GM20431 (cell line): ENCODE data around the gene CAMKK2.
"Not testable (repeated sequence)": the region's sequence is repeated elsewhere in the genome, so short reads cannot be mapped to it uniquely, and the experiment has no call there.

ENCODE experiments used
- in situ Hi-C: fragments of 300-500 bp; cut with MseI, MboI; formaldehyde crosslinking; loops from one replicate; pipeline ENCODE4 v1.15.0; 2020; ENCODE audit warnings: low sequenced_read_pairs; ENCODE audit not compliant: unreplicated experiment

CAMKK2 gene

DNA sequence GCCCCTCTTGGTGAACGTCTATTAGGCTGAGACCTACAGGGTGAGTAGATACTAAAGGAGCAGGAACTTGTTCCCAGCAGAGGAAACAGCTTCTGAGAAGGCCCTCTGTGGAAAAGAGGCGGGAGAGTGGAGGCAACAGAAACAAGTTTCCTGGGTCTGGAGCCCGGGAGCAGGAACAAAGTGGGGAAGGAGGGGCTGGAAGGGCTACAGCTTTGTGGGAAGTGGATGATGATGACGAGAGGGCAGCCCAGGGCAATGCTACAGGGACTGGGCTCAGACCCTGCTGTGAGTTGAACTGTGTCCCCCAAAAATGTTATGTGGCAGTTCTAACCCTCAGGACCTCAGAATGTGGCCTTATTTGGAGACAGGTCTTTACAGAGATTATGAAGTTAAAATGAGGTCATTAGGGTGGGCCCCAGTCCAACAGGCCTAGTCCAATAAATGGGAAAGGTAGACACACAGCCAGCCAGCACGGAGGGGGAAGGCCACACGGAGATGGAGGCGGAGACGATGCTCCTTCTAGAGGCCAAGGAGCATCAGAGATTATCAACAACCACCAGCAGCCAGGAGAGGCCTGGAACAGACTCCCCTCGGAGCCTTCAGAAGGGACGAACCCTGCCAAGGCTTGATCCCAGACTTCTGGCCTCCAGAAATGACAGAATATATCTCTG lies 14.3 kb downstream of the CAMKK2 start:
- in situ Hi-C loops = no loop called here

DNA sequence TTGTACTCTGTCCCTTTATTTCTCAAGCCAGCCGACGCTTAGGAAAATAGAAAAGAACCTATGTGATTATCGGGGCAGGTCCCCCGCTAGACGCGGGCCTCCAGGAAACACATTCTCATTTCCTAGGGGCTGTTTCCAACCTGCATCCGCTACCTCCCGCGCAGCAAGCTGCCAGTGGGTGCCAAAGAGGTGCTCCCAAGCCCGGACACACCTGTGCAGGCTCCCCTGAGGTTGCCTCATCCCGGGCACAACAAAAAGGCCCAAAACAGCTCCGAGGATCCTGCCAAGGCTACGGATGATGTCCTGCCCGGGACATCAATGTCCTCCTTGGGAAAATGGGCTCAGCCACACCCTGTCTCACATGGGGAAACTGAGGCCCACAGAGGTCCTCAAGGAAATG lies 15.4 kb downstream of the CAMKK2 start:
- in situ Hi-C loops = not testable (repeated sequence)

DNA sequence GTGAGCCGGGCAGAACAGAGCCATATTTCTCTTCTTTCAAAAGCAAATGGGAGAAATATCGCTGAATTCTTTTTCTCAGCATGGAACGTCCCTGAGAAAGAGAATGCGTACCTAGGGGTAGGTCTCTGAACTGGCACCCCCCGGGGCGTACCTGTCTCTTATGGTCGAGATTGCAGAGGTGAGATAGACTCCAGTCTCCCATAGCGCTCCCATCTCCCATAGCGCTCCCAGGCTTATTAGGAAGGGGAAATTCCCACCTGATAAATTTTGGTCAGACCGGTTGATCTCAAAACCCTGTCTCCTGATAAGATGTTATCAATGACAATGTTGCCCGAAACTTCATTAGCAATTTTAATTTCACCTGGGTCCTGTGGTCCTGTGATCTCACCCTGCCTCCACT lies 16.0 kb downstream of the CAMKK2 start:
- in situ Hi-C loops = not testable (repeated sequence)

DNA sequence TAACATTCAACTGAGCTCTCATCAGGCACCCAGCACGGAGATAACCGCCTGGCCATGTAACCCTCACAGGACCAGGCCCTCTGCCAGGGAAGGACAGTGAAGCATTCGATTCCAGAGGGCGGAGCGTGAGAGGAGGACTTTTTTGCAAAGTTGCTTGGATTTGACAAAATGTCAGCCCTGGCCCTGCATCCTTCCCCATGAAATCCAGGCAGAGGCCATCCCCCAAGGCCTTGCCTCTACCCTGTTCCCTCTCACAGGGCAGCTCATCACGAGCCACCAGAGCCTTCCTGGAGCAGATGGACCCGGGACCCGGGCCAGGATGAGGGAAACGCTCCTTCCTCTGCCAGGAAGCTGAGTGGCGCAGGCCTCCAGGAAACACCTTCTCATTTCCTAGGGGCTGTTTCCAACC lies 17.0 kb downstream of the CAMKK2 start:
- in situ Hi-C loops = no loop called here

DNA sequence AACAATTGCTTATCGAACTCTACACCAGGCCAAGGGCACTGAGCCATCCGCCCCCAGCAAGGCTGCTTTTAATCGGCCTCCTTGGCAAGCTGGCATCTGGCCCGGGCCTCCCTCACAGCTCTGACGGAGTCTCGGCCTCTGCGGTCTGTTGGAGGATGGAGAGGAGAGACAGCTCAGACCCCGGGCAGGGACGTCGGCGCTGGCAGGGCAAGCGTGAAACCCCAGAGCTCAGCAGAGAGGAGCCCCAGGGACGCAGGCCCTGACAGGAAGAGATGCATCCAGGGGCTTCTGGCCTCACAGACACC lies 17.5 kb downstream of the CAMKK2 start:
- in situ Hi-C loops = no loop called here

DNA sequence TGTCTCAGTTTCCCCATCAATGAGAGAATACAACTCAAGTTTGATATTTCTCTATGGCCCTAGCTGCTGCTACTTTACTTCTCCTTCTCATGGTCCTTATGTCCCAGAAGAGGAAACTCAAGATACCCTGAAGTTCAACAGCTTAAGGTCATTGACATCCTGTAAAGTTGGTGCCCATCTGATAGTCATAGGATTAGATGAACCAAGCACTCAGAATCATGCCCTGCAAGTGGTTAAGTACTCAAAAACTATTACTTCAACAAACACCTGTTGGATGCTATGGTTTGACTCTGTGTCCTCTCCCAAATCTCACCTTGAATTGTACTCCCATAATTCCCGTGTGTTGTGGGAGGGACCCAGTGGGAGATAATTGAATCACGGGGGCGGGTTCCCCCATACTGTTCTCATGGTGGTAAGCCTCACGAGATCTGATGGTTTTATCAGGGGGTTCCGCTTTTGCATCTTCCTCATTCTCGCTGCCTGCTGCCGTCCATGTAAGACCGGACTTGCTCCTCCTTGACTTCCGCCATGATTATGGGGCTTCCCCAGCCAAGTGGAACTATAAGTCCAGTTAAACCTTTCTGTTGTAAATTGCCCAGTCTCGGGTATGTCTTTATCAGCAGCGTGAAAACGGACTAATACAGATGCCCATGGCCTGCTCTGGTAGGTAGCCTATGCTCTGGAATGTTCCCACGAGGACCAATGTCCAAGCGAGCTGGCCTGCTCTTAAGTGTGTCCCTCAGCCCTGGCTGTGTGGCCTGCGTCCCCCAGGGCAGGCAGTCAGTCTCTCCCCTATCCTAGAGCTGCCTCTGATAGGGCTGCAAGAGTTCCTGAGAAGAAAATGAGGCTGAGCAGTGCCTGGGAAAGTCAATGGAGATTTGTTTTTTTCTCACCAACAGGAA lies 18.1 kb downstream of the CAMKK2 start:
- in situ Hi-C loops = no loop called here

DNA sequence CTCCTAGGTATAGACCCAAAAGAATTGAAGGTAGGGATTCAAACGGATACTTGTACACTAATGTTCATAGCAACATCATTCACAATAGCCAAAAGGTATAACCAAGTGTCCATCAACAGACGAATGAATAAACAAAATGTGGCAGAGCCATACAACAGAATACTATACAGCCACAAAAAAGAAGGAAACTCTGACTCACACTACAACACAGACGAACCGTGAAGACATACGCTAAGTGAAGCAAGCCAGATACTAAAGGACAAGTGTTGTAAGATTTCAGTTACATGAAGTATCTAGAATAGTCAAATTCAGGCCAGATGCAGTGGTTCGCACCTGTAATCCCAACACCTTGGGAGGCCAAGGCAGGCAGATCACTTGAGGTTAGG lies 19.1 kb downstream of the CAMKK2 start:
- in situ Hi-C loops = no loop called here

DNA sequence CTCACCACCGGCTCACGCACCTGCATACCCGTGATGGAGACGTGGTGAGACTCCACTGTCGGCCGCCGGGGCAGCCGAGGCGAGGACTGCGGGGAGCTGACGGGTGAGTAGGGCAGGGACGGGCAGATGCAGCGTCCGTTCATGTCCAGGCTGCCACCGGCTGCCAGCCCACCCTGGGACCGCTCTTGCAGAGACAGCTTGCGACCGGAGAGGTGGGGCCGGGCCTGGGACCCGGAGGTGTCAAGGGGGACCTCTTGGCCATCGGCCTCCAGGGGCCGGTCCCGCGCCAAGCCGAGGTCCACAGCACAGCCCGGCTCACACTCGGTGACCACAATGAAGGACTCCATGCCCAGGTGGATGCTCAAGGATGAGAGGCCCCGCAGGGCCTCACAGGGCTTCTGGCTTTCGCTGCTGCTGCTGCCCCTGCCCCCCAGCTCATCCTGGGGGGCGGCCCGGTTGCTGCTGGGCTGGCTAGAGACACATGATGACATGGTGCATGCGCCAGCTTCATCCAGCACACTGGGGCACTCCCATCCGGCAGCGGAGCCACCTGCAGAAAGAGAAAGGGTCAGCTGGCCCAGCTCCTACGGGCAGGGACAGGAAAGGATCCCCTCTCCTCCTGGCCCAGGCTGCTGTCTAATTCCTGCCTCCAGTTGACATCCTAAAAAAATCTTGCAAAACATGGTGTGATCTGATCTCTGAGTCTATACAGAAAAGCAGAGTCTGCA lies 22.3 kb downstream of the CAMKK2 start:
- in situ Hi-C loops = no loop called here

DNA sequence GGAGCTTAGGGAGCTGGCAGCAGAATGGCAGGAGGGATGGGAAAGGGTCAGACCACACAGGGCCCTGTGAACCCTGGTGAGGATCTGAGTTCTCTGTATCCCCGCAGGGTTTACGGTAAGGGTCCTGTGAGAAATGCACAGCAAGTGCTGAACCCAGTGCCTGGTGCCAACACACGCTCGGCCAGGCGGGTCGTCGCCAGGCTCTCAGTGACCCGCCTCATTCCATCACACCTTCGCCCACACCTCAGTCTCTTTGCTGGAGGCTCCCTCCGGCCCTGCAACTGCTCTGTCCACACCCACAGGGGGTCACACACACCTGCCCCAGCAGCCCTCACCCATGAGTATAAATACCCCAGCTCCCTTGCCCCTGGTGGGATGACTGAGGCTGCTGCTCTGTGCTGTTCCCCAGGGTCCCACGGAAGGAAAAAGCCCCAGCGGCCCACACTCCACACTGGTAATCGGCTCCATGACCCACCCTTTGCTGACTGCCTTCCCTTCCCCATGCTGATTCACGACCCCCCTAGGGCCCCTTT lies 23.1 kb downstream of the CAMKK2 start:
- in situ Hi-C loops = no loop called here

DNA sequence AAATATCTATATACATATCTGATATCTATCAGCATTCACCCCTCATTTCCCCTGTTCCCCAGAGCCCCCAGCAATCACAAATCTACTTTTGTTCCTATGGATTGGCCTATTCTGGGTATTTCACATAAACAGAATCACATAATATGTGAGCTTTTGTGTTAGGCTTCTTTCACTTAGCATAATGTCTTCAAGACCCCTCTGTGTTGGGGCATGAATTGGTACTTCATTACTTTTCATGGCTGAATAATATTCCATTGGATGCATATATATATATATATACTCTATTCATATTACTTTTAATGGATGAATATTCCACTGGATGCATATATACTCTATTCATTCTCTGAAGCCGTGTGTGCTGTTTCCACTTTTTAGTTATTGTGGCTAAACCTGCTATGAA lies 28.7 kb downstream of the CAMKK2 start:
- in situ Hi-C loops = no loop called here

DNA sequence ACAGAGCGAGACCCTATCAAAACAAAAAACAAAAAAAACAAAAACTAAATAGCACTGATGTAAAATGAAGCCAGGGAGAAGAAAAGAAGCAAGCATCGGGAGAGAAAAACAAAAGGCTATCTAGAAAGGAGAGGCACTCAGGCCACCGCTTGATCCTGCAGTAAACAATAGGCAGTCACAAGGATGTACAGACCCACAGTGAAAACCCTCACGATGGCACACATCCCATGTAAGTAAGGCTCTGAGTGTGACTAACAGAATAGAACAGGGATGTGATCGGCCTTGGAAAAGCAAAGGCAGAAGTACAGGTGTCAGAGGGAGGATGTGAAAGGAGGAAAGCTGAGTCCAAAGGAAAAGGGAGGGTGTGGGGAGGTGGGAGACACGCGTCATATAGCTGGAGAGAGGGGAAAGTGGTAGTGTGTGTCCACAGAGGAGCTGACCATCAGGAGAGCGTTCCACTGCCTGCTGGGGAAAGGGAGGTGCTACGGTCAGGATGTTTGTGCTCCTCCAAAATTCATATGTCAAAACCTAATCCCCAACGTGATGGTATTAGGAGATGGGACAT lies 31.5 kb downstream of the CAMKK2 start:
- in situ Hi-C loops = no loop called here

DNA sequence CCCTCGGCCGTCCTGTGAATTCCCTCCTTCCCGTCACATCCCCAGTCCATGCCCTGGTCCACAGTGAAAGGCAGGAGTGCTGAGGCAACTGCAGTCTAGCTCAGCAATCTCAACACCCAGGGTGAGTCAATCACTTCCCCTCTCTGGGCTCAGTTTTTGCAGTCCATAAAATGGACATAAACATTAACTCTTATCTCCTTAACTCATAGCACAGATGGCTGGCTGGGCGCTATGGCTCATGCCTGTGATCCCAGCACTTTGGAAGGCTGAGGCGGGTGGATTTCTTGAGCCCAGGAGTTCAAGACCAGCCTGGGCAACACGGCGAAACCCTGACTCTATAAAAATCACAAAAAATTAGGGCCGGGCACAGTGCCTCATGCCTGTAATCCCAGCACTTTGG lies 32.4 kb downstream of the CAMKK2 start:
- in situ Hi-C loops = no loop called here

DNA sequence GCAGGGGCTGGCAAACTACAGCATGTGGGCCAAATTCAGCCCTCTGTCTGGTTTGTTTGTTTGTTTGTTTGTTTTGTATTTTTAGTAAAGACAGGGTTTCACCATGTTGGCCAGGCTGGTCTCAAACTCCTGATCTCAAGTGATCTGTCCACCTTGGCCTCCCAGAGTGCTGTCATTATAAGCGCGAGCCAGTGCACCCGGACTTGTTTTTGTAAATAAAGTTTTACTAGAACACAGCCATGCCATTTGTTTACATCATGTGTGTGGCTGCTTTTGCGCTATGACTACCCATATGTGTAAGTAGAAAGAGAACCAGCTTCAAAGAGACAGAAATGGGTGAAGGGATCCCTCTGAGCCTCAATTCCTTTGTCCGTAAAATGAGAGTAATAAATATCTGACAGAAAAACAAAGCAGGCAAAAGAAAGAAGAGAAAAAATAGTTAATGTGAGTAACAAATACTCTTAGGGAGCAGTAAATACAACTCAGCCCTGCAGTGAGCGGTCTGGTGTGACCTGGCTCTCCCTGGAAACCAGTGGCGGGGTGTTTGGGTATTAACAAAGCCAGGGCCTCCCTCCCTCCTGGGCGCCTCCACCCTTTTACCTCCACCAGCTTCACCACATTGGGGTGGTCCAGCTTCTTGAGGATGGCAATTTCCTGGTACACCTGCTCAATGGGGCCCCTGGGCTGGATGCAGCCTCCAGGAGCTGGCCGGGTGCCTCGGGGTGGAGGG lies 33.1 kb downstream of the CAMKK2 start:
- in situ Hi-C loops = no loop called here

DNA sequence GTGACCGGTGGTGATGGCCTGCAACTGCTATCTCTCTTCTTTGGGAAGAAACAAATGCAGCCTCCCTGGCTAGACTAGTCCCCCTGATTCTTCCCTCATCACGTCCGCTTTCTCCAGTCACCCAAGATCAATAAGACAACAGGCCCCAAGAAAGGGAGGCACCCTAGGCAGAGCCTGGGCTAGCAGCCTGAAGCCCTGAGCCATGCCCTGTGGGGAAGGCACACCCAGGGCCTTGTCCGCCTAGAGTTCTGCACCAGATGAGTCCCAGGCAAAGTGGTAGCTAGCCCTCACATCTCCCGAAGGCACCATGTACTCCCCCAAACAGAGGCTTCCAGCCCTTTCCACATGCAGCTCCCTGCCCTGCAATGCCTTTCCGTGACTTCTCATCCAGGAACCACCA lies 35.1 kb downstream of the CAMKK2 start:
- in situ Hi-C loops = no loop called here

DNA sequence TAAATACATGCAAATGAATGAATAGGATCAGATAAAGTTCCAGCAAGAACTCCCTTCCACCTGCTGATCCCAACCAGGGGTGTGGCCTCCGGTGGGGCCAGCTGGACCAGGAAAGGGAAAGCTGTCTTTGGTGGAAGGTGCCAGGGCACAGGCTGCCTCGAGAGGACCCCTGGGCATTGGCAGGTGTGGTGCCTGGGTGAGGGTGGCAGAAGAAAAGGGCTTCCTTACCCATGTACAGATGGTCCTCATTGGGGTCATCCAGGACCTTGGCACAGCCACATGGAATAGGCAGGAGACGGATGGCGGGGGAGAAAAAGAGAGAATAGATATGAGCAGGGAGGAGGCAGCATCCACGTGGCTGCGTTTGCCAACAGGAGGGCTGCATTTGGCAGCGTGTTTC lies 36.4 kb downstream of the CAMKK2 start:
- in situ Hi-C loops = no loop called here

DNA sequence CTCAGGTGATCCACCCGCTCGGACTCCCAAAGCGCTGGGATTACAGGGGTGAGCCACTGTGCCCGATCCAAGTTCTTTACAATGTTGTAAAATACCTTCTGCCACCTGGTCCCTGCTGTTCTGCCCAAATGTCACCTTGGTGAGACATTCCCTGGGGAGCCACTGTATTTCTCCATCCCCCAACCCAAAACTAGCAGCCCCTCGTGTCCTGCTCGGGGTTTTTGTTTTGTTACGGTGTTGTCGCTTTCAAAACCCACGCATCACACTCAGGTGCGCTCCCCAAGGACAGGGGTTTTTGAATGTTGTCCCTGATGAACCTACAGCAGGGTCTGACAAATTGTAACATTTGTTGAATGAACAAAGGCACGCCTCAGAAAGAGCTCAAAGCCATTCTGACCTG lies 37.4 kb downstream of the CAMKK2 start:
- in situ Hi-C loops = no loop called here

DNA sequence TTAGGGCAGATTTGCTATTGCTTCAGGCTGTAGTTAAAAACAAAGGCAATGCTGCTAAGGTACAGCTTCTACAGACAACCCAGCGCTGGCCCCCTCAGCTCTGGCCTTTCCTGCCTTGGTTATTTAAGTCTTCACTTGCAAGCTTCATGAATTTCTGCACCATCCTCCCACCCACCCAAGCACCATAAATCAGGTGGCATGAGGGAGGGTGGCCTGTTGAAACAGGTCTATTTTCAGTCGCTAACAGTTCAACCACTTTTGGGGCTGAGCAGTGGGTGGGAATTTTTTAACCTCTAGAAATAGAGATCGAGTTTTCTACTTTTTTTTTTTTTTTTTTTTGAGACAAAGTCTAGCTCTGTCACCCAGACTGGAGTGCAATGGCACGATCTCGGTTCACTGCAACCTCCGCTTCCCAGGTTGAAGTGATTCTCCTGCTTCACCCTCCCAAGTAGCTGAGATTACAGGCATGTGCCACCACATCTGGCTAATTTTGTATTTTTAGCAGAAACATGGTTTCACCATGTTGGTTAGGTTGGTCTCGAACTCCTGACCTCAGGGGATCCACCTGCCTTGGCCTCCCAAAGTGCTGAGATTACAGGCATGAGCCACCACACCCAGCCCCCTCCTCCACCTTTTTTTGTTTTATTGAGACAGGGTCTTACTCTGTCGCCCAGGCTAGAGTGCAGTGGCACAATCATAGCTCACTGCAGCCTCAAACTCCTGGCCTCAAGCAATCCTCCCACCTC lies 38.6 kb downstream of the CAMKK2 start:
- in situ Hi-C loops = not testable (repeated sequence)

DNA sequence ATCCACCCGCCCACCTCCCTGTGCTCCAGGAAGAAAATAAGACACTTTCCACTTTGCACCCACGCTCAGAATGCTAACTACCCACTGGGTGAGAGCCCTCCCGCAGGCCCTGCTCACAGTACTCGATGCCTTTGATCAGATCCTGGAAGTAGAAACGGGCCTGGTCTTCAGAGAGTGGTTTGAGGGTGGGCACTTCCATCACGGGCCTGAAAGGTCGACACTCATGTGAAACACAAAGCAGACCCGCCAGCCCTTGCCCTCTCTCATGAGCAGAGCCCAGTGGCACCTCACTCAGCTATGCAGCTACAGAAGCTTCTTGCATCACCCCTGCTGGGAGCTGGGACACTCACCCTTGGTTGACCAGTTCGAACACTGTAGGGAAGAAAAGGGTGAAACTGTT lies 41.1 kb downstream of the CAMKK2 start:
- in situ Hi-C loops = no loop called here

DNA sequence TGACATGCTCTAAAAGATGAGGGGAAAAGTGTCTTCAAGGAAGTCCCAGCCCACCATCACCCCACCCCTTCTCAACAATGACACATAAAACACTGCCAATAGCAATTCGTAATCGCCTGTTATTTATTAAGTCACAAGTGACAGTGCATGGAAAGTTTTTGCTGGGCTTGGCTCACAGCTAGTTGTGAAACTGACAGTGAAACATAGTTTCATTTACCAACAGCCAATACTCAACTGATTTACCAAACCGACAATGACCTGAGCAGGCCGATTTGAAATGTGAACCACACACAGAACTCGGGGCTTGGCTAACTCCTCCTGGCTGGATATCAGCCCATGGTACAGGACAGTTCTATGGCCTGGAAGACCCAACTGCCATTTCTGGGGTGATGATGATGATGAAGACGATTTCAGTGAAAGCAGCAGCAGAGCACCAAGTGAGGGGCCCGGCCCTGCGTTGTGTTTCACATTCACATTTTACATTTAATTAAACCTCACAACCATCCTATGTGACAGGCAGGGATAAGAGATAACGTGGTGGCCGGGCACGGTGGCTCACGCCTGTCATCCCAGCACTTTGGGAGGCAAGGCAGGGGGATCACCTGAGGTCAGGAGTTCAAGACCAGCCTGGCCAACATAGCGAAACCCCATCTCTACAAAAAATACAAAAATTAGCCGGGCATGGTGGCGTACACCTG lies 42.7 kb downstream of the CAMKK2 start:
- in situ Hi-C loops = no loop called here
